SJCRH30 (cell line): Measurements from ENCODE around the gene STK11. TPM values are rescaled to one million over a fixed set of nuclear protein-coding genes. Genes with fewer than 3 reads are reported as not detected.

ENCODE experiments used
- DNase-seq, 2 experiments: peaks; one replicate each; pipeline ENCODE4 v3.0.0-alpha.2; 2015 to 2020
- H3K27ac ChIP-seq: fragments of 250-450 bp; sonication (Bioruptor Pico); 2 replicates; pipeline ENCODE4 v1.5.1; 2020; ENCODE audit warnings: mild to moderate bottlenecking, moderate library complexity
- H3K27me3 ChIP-seq: fragments of 250-450 bp; sonication (Bioruptor Pico); 2 replicates; pipeline ENCODE4 v1.5.1; 2020; ENCODE audit warnings: mild to moderate bottlenecking, moderate library complexity
- H3K36me3 ChIP-seq: fragments of 250-450 bp; sonication (Bioruptor Pico); 2 replicates; pipeline ENCODE4 v1.5.1; 2020; ENCODE audit warnings: mild to moderate bottlenecking, moderate library complexity
- H3K4me1 ChIP-seq: fragments of 250-450 bp; sonication (Bioruptor Pico); 2 replicates; pipeline ENCODE4 v1.5.1; 2020; ENCODE audit warnings: mild to moderate bottlenecking, moderate library complexity
- H3K4me3 ChIP-seq: fragments of 250-450 bp; sonication (Bioruptor Pico); 2 replicates; pipeline ENCODE4 v1.5.1; 2020; ENCODE audit warnings: mild to moderate bottlenecking, moderate library complexity
- H3K9me3 ChIP-seq: fragments of 250-450 bp; sonication (Bioruptor Pico); replicated peaks from 2 replicates; pipeline ENCODE4 v1.5.1; 2020; ENCODE audit warnings: mild to moderate bottlenecking, moderate library complexity
- total RNA-seq: library from RNA; depleted of rRNA; stranded (reverse); fragments of >200 nt; shearing (Covaris generic); gene quantifications from 2 replicates; pipeline ENCODE4 v1.2.3, GENCODE V29; 2014; rRNA removed

Gene STK11
- total RNA-seq, 1 experiment from 2014 or later = 43.6 TPM

DNA sequence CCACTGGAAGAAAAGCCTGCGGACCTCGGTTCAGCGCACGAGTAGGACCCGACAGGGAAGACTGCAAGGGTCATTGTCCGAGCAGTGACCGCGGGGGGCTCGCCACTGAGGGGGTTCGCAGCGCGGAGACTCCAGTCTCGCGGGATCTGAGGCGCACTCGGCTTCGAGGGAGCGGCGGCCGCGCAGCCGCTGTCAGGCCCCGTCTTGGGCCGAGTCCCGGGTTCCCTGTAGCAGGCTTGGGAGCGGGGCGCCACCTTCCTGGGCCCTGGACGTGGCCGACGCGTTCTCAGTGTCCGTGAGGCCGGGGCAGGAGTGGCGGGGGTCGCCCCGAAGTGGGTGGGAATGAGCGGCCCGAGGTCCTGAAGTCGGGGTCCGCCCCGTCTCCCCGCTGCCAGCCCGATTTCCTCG lies 69.3 kb downstream of the STK11 start:
- H3K27me3 ChIP-seq = no peaks in the 10 kb centered on the region
- peak overlapping the region; percentile 20; the same call in 1 of the 2 replicates for H3K27ac ChIP-seq
- H3K4me3 ChIP-seq = peak overlapping the region; percentile 72
- peaks cover 43% of the 10 kb centered on the region for H3K36me3 ChIP-seq
- no peaks in the 10 kb centered on the region for H3K4me1 ChIP-seq
- H3K9me3 ChIP-seq = no peaks in the 10 kb centered on the region
- no peak for DNase-seq

DNA sequence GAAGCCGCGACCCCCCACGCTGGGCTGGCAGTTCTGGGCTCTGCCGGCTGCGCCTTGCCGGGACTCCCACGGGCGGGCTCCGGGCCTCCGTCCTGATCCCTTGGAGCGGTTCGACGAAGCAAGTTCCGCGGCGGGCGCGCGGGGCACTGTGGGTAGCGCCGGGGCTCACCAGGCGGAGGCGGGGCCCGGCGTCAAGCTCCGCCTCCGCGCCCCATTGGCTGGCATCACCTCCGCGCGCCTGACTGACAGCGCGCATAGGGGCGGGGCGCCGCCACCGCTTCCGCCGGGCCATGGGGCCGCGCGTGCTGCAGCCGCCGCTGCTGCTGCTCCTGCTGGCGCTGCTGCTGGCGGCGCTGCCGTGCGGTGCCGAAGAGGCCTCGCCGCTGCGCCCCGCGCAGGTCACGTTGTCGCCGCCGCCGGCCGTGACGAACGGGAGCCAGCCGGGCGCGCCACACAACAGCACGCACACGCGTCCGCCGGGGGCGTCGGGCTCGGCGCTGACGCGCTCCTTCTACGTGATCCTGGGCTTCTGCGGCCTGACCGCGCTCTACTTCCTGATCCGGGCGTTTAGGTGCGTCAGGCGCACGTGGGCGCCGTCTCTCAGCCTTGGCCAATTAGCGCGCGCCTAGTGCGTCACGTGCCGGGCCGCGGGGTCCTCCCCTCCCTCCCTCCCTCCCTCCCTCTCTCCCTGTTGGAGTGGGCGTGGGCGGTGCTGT lies 69.8 kb downstream of the STK11 start, which contains the start of gene FAM174C:
Gene FAM174C (plus strand): TSS at position 271 of the 716 bp plus-strand sequence. CDS start 20 bp downstream, at position 291.
- peak; percentile 96 for DNase-seq
- H3K36me3 ChIP-seq = peaks cover 41% of the 10 kb centered on the region
- no peaks in the 10 kb centered on the region for H3K27me3 ChIP-seq
- H3K27ac ChIP-seq = peak within 1 kb of the TSS; percentile 72
- no peaks in the 10 kb centered on the region for H3K9me3 ChIP-seq
- peak within 1 kb of the TSS; percentile 72 for H3K4me3 ChIP-seq
- H3K4me1 ChIP-seq = no peaks in the 10 kb centered on the region

DNA sequence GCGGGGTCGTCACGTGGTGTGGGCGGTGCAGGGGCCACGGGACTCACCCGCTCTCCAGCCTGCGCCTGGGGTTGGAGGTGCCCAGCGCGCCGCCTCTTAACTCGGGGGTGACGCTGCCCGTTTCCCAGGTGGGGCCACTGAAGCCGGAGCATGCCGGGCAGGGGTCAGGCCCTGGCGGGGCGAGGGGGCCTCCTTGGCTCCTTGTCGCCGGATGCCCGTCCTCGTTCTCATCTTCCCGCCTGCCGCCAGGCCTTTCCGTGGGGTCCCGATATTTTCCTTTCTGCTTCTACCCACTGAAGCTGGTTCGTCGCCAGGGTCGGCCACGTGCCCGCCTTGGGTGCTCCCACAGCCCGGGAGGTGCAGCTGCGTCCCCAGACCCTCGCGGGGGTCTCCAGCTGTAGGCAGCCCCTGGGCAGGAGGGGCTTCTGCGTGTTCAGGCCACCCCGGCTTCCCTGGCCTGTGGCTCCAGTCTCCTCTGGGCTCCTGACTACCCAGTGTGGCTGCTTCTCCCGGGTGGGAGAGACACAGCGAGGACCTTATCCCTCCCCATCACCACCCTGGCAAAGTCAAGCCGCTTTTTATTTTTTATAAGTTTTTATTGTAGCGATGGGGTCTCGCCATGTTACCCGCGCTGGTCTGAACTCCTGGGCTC lies 70.5 kb downstream of the STK11 start:
- Histone ChIP-seq H3K4me3 (peak overlapping the region; percentile 72), H3K36me3 (peaks cover 34% of the 10 kb centered on the region), H3K27me3 (no peaks in the 10 kb centered on the region), H3K27ac (peak overlapping the region; percentile 72), H3K4me1 (no peaks in the 10 kb centered on the region), H3K9me3 (no peaks in the 10 kb centered on the region)
- no peak for DNase-seq

DNA sequence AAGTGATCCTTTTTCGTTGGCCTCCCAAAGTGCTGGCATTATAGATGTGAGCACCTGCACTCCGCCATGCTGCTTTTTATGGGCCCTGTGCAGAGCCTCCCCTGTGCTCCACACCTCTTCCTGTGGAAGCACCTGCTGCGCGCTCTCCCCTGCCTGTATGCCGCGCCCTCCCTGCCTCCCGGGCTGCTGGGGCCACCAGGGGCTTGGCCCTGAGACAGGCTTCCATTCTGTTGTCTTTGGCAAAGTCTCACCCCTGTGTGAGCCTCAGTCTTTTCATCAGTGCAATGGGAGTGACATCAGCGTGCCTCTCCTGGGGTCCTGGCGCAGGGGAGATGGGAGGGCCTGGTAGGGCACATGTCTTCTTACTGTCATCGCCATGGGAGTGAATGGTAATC lies 71.0 kb downstream of the STK11 start:
- Histone ChIP-seq H3K9me3 (no peaks in the 10 kb centered on the region), H3K36me3 (peaks cover 32% of the 10 kb centered on the region), H3K27me3 (no peaks in the 10 kb centered on the region), H3K4me1 (no peaks in the 10 kb centered on the region), H3K4me3 (peak overlapping the region; percentile 72), H3K27ac (no peak overlapping the region)
- no peak for DNase-seq

DNA sequence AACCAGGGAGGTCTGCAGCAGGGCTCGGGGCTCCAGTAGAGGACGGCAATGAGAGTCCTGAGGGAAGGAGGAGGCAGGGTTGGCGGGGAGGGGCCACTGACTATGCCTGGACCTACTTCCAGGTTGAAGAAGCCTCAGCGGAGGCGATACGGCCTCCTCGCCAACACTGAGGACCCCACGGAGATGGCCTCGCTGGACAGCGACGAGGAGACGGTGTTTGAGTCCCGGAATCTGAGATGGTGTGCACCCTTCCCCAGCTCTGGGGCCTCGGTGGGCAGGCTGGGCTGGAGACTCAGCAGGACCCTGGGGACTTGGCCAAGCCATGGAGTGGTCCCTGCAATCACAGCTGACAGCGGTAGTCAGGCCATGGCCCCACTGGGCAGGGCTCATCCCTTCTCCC lies 71.5 kb downstream of the STK11 start:
- Histone ChIP-seq H3K27me3 (no peaks in the 10 kb centered on the region), H3K27ac (no peak overlapping the region), H3K4me3 (no peak overlapping the region), H3K4me1 (no peaks in the 10 kb centered on the region), H3K36me3 (peaks cover 30% of the 10 kb centered on the region), H3K9me3 (no peaks in the 10 kb centered on the region)
- no peak for DNase-seq

Other genes starting within 250 kb of the STK11 start
- gene WDR18, start 221.4 kb upstream of the STK11 start, total RNA-seq = 47.5 and 58.9 TPM in 2 replicates
- not detected in 2 replicates for gene GRIN3B, start 205.4 kb upstream of the STK11 start, total RNA-seq
- 61.0 and 66.8 TPM in 2 replicates for gene TMEM259, start 184.7 kb upstream of the STK11 start, total RNA-seq
- gene RNU6-2, start 184.3 kb upstream of the STK11 start, total RNA-seq = not detected in 2 replicates
- gene CNN2, start 179.2 kb upstream of the STK11 start, total RNA-seq = 87.2 and 91.4 TPM in 2 replicates
- gene ABCA7, start 165.7 kb upstream of the STK11 start, total RNA-seq = 7.8 and 11.0 TPM in 2 replicates
- 2.9 TPM in 2 replicates for gene ARHGAP45, start 138.6 kb upstream of the STK11 start, total RNA-seq
- 176 and 183 TPM in 2 replicates for gene POLR2E, start 110.4 kb upstream of the STK11 start, total RNA-seq
- gene GPX4, start 101.8 kb upstream of the STK11 start, total RNA-seq = 232 and 290 TPM in 2 replicates
- gene SBNO2, start 31.5 kb upstream of the STK11 start, total RNA-seq = 15.0 and 17.1 TPM in 2 replicates
- 1.2 and 1.9 TPM in 2 replicates for gene CBARP, start 32.2 kb downstream of the STK11 start, total RNA-seq
- gene ATP5F1D, start 36.0 kb downstream of the STK11 start, total RNA-seq = 25.5 and 32.2 TPM in 2 replicates
- 9.1 TPM in 2 replicates for gene MIDN, start 42.8 kb downstream of the STK11 start, total RNA-seq
- gene CIRBP, start 63.6 kb downstream of the STK11 start, total RNA-seq = 159 and 181 TPM in 2 replicates
- 22.3 and 25.1 TPM in 2 replicates for gene FAM174C, start 69.8 kb downstream of the STK11 start, total RNA-seq
- 1.0 and 2.8 TPM in 2 replicates for gene EFNA2, start 80.1 kb downstream of the STK11 start, total RNA-seq
- 31.4 and 39.6 TPM in 2 replicates for gene NDUFS7, start 178.1 kb downstream of the STK11 start, total RNA-seq
- gene GAMT, start 195.8 kb downstream of the STK11 start, total RNA-seq = 13.7 and 15.2 TPM in 2 replicates
- gene DAZAP1, start 201.8 kb downstream of the STK11 start, total RNA-seq = 132 and 138 TPM in 2 replicates
- 1,359 and 1,591 TPM in 2 replicates for gene RPS15, start 232.6 kb downstream of the STK11 start, total RNA-seq
- gene APC2, start 244.3 kb downstream of the STK11 start, total RNA-seq = 0.13 and 0.24 TPM in 2 replicates